ENCODE measurements around the gene PDCD10.

Gene PDCD10

GRCh38 chr3:167736264-167736787, 1.6 kb upstream of the PDCD10 start:
- H3K27ac ChIP-seq: peak overlapping the region in 3 of 21 experiments; percentile 71 to 85 (median 73)
- peak overlapping the region; percentile 54 to 99 (median 77) for H3K4me3 ChIP-seq

- peak within 1 kb of the TSS; percentile 45 to 97 (median 90) for H3K27ac ChIP-seq
- peak within 1 kb of the TSS; percentile 54 to 99 (median 77) for H3K4me3 ChIP-seq
Observed at GRCh38 chr3:167735233-167736138, 794 bp upstream of the PDCD10 start, which contains the start of gene SERPINI1. SERPINI1 (plus strand) TSS chr3:167735721; CDS start chr3:167789129, 53,408 bp downstream.

GRCh38 chr3:167733961-167734497, 663 bp downstream of the PDCD10 start:
- H3K4me3 ChIP-seq: peak overlapping the region; percentile 54 to 99 (median 77)

GRCh38 chr3:167732313-167733065, 2.2 kb downstream of the PDCD10 start:
- Histone ChIP-seq H3K4me3 (no peak overlapping the region), H3K27ac (no peak overlapping the region)

More at GRCh38 chr3:167733961-167734497, 663 bp downstream of the PDCD10 start:
- H3K27ac ChIP-seq: peak overlapping the region; percentile 45 to 97 (median 90)

- Histone ChIP-seq H3K27ac (no peak overlapping the region), H3K4me3 (no peak overlapping the region)
Observed at GRCh38 chr3:167731393-167731792, 3.3 kb downstream of the PDCD10 start.

GRCh38 chr3:167729591-167729990, 5.1 kb downstream of the PDCD10 start:
- Histone ChIP-seq H3K4me3 (no peak overlapping the region), H3K27ac (no peak overlapping the region)

GRCh38 chr3:167728632-167729323, 5.9 kb downstream of the PDCD10 start:
- Histone ChIP-seq H3K4me3 (no peak overlapping the region), H3K27ac (no peak overlapping the region)

GRCh38 chr3:167728176-167728575, 6.5 kb downstream of the PDCD10 start:
- Histone ChIP-seq H3K27ac (no peak overlapping the region), H3K4me3 (no peak overlapping the region)

GRCh38 chr3:167723872-167724271, 10.8 kb downstream of the PDCD10 start:
- Histone ChIP-seq H3K4me3 (no peak overlapping the region), H3K27ac (no peak overlapping the region)

GRCh38 chr3:167723025-167723512, 11.6 kb downstream of the PDCD10 start:
- no peak overlapping the region for H3K27ac ChIP-seq
- H3K4me3 ChIP-seq: no peak overlapping the region

GRCh38 chr3:167718582-167718981, 16.1 kb downstream of the PDCD10 start:
- Histone ChIP-seq H3K27ac (no peak overlapping the region), H3K4me3 (no peak overlapping the region)

- H3K27ac ChIP-seq: no peak overlapping the region
Observed at GRCh38 chr3:167716920-167717319, 17.8 kb downstream of the PDCD10 start.

GRCh38 chr3:167714871-167715270, 19.8 kb downstream of the PDCD10 start:
- Histone ChIP-seq H3K4me3 (no peak overlapping the region), H3K27ac (no peak overlapping the region)

More at GRCh38 chr3:167716920-167717319, 17.8 kb downstream of the PDCD10 start:
- H3K4me3 ChIP-seq: no peak overlapping the region

GRCh38 chr3:167712445-167712844, 22.2 kb downstream of the PDCD10 start:
- H3K4me3 ChIP-seq: no peak overlapping the region
- H3K27ac ChIP-seq: no peak overlapping the region

GRCh38 chr3:167711439-167711838, 23.3 kb downstream of the PDCD10 start:
- Histone ChIP-seq H3K27ac (no peak overlapping the region), H3K4me3 (no peak overlapping the region)

GRCh38 chr3:167710552-167710951, 24.1 kb downstream of the PDCD10 start:
- H3K27ac ChIP-seq: no peak overlapping the region

GRCh38 chr3:167709690-167710089, 25.0 kb downstream of the PDCD10 start:
- Histone ChIP-seq H3K4me3 (no peak overlapping the region), H3K27ac (no peak overlapping the region)

More at GRCh38 chr3:167710552-167710951, 24.1 kb downstream of the PDCD10 start:
- H3K4me3 ChIP-seq: no peak overlapping the region

- H3K4me3 ChIP-seq: no peak overlapping the region
- no peak overlapping the region for H3K27ac ChIP-seq
Observed at GRCh38 chr3:167705840-167706239, 28.9 kb downstream of the PDCD10 start.

GRCh38 chr3:167700926-167701325, 33.8 kb downstream of the PDCD10 start:
- H3K27ac ChIP-seq: no peak overlapping the region
- no peak overlapping the region for H3K4me3 ChIP-seq
